ENCODE results near the gene PATJ. TPM values are rescaled to one million over a fixed set of nuclear protein-coding genes. Genes with fewer than 3 reads are reported as not detected.
"Not testable (repeated sequence)": the region's sequence is repeated elsewhere in the genome, so short reads cannot be mapped to it uniquely, and the experiment has no call there.

Gene PATJ
- total RNA-seq, 8 experiments from 2014 or later: 2.7 to 173 (median 22.4) TPM

- in situ Hi-C loops (cut with MboI; ENCODE audit: low pct_unique_long_range_greater_than_20kb in 2 of 9, low sequenced_read_pairs in 9 of 9, unreplicated experiment in 9 of 9): no loop called here
- WGBS, 10 experiments: 37 to 81% (median 62%) methylated on average over 2 to 4 of the region's 4 CpGs
- ATAC-seq (replicated peaks in 6 of 8): no peak
- no peaks in the 10 kb centered on the region for H3K4me1 ChIP-seq (replicated peaks in 1 of 2)
- no peak overlapping the region for H3K27ac ChIP-seq
- no peak overlapping the region for H3K4me3 ChIP-seq
Observed at GRCh38 chr1:61808968-61809367, 66.7 kb downstream of the PATJ start.

GRCh38 chr1:61812916-61813315 lies 70.6 kb downstream of the PATJ start:
- peaks cover 0 to 1% of the 10 kb centered on the region in 2 donors for H3K4me1 ChIP-seq (replicated peaks in 1 of 2)
- in situ Hi-C loops (cut with MboI; ENCODE audit: low pct_unique_long_range_greater_than_20kb in 2 of 9, low sequenced_read_pairs in 9 of 9, unreplicated experiment in 9 of 9): no loop called here
- ATAC-seq (replicated peaks in 6 of 8): no peak
- WGBS, 10 experiments: 0 to 86% (median 50%) methylated on average over 1 of the region's 1 CpG; no CpG with 5 or more reads in 3 of the 10 experiments
- H3K4me3 ChIP-seq: no peak overlapping the region
- no peak overlapping the region for H3K27ac ChIP-seq

GRCh38 chr1:61816191-61816590 lies 73.9 kb downstream of the PATJ start:
- in situ Hi-C loops (cut with MboI; ENCODE audit: low pct_unique_long_range_greater_than_20kb in 2 of 9, low sequenced_read_pairs in 9 of 9, unreplicated experiment in 9 of 9): no loop called here
- 86 to 100% (median 96%) methylated on average over 1 to 3 of the region's 3 CpGs; no CpG with 5 or more reads in 1 of the 10 experiments for WGBS, 10 experiments
- ATAC-seq (replicated peaks in 6 of 8): no peak
- Histone ChIP-seq H3K27ac (no peak overlapping the region), H3K4me1 (replicated peaks in 1 of 2) (peaks cover 8% of the 10 kb centered on the region in 2 donors), H3K4me3 (no peak overlapping the region)

- 82 to 100% (median 100%) methylated on average over 1 of the region's 1 CpG; no CpG with 5 or more reads in 4 of the 10 experiments for WGBS, 10 experiments
- no peak overlapping the region for H3K4me3 ChIP-seq
- in situ Hi-C loops (cut with MboI; ENCODE audit: low pct_unique_long_range_greater_than_20kb in 2 of 9, low sequenced_read_pairs in 9 of 9, unreplicated experiment in 9 of 9): no loop called here
Observed at GRCh38 chr1:61818992-61819391, 76.7 kb downstream of the PATJ start.

GRCh38 chr1:61819421-61819820 lies 77.1 kb downstream of the PATJ start:
- Histone ChIP-seq H3K4me3 (no peak overlapping the region), H3K4me1 (replicated peaks in 1 of 2) (peaks cover 8% of the 10 kb centered on the region in 2 donors), H3K27ac (no peak overlapping the region)
- ATAC-seq (replicated peaks in 6 of 8): no peak
- in situ Hi-C loops (cut with MboI; ENCODE audit: low pct_unique_long_range_greater_than_20kb in 2 of 9, low sequenced_read_pairs in 9 of 9, unreplicated experiment in 9 of 9): no loop called here
- WGBS, 10 experiments: 78 to 100% (median 96%) methylated on average over 1 to 8 of the region's 9 CpGs; no CpG with 5 or more reads in 5 of the 10 experiments

More at GRCh38 chr1:61818992-61819391, 76.7 kb downstream of the PATJ start:
- no peak for ATAC-seq (replicated peaks in 6 of 8)
- H3K27ac ChIP-seq: no peak overlapping the region
- peaks cover 8% of the 10 kb centered on the region in 2 donors for H3K4me1 ChIP-seq (replicated peaks in 1 of 2)

- in situ Hi-C loops (cut with MboI; ENCODE audit: low pct_unique_long_range_greater_than_20kb in 2 of 9, low sequenced_read_pairs in 9 of 9, unreplicated experiment in 9 of 9): no loop called here
- Histone ChIP-seq H3K4me3 (no peak overlapping the region), H3K4me1 (replicated peaks in 1 of 2) (peaks cover 0 to 6% of the 10 kb centered on the region in 2 donors), H3K27ac (no peak overlapping the region)
- WGBS, 10 experiments: 33 to 100% (median 80%) methylated on average over 1 of the region's 1 CpG; no CpG with 5 or more reads in 3 of the 10 experiments
- peak in 1 of 8 experiments; percentile 58 for ATAC-seq (replicated peaks in 6 of 8)
Observed at GRCh38 chr1:61825393-61825792, 83.1 kb downstream of the PATJ start.

- ATAC-seq (replicated peaks in 6 of 8): no peak
- Histone ChIP-seq H3K27ac (no peak overlapping the region), H3K4me1 (replicated peaks in 1 of 2) (peaks cover 0 to 6% of the 10 kb centered on the region in 2 donors), H3K4me3 (no peak overlapping the region)
- in situ Hi-C loops (cut with MboI; ENCODE audit: low pct_unique_long_range_greater_than_20kb in 2 of 9, low sequenced_read_pairs in 9 of 9, unreplicated experiment in 9 of 9): no loop called here
- 33 to 100% (median 83%) methylated on average over 1 to 3 of the region's 3 CpGs; no CpG with 5 or more reads in 1 of the 10 experiments for WGBS, 10 experiments
Observed at GRCh38 chr1:61828805-61829204, 86.5 kb downstream of the PATJ start.

GRCh38 chr1:61836649-61837048 lies 94.4 kb downstream of the PATJ start:
- 20 to 79% (median 52%) methylated on average over 2 to 3 of the region's 3 CpGs for WGBS, 10 experiments
- Histone ChIP-seq H3K4me3 (no peak overlapping the region), H3K27ac (no peak overlapping the region), H3K4me1 (replicated peaks in 1 of 2) (peaks cover 0 to 24% of the 10 kb centered on the region in 2 donors)
- in situ Hi-C loops (cut with MboI; ENCODE audit: low pct_unique_long_range_greater_than_20kb in 2 of 9, low sequenced_read_pairs in 9 of 9, unreplicated experiment in 9 of 9): no loop called here
- no peak for ATAC-seq (replicated peaks in 6 of 8)

- H3K27ac ChIP-seq; H3K4me3 ChIP-seq; in situ Hi-C loops (cut with MboI; ENCODE audit: low pct_unique_long_range_greater_than_20kb in 2 of 9, low sequenced_read_pairs in 9 of 9, unreplicated experiment in 9 of 9): not testable (repeated sequence)
- H3K4me1 ChIP-seq (replicated peaks in 1 of 2): peaks cover 0 to 24% of the 10 kb centered on the region in 2 donors
- WGBS, 10 experiments: 78 to 94% (median 92%) methylated on average over 2 to 6 of the region's 6 CpGs; no CpG with 5 or more reads in 1 of the 10 experiments
- peak in 1 of 8 experiments; percentile 30 for ATAC-seq (replicated peaks in 6 of 8)
Observed at GRCh38 chr1:61837607-61838006, 95.3 kb downstream of the PATJ start.

- WGBS, 10 experiments: 11 to 95% (median 84%) methylated on average over 2 of the region's 2 CpGs
- H3K27ac ChIP-seq: no peak overlapping the region
- in situ Hi-C loops (cut with MboI; ENCODE audit: low pct_unique_long_range_greater_than_20kb in 2 of 9, low sequenced_read_pairs in 9 of 9, unreplicated experiment in 9 of 9): no loop called here
- H3K4me1 ChIP-seq (replicated peaks in 1 of 2): peaks cover 0 to 24% of the 10 kb centered on the region in 2 donors
- peak in 3 of 8 experiments; percentile 72 to 80 (median 77) for ATAC-seq (replicated peaks in 6 of 8)
- H3K4me3 ChIP-seq: no peak overlapping the region
Observed at GRCh38 chr1:61839679-61840078, 97.4 kb downstream of the PATJ start.

- WGBS, 10 experiments: 46 to 100% (median 72%) methylated on average over 1 to 4 of the region's 4 CpGs; no CpG with 5 or more reads in 4 of the 10 experiments
- ATAC-seq (replicated peaks in 6 of 8): no peak
- peaks cover 0 to 24% of the 10 kb centered on the region in 2 donors for H3K4me1 ChIP-seq (replicated peaks in 1 of 2)
- H3K27ac ChIP-seq: no peak overlapping the region
- H3K4me3 ChIP-seq: no peak overlapping the region
- in situ Hi-C loops (cut with MboI; ENCODE audit: low pct_unique_long_range_greater_than_20kb in 2 of 9, low sequenced_read_pairs in 9 of 9, unreplicated experiment in 9 of 9): no loop called here
Observed at GRCh38 chr1:61842036-61842435, 99.8 kb downstream of the PATJ start.

GRCh38 chr1:61842863-61843514 lies 100.7 kb downstream of the PATJ start:
- peaks cover 0 to 24% of the 10 kb centered on the region in 2 donors for H3K4me1 ChIP-seq (replicated peaks in 1 of 2)
- ATAC-seq (replicated peaks in 6 of 8): no peak
- H3K27ac ChIP-seq: no peak overlapping the region
- H3K4me3 ChIP-seq: no peak overlapping the region
- in situ Hi-C loops (cut with MboI; ENCODE audit: low pct_unique_long_range_greater_than_20kb in 2 of 9, low sequenced_read_pairs in 9 of 9, unreplicated experiment in 9 of 9): no loop called here
- WGBS, 10 experiments: 57 to 100% (median 94%) methylated on average over 2 of the region's 2 CpGs; no CpG with 5 or more reads in 3 of the 10 experiments

GRCh38 chr1:61844006-61844405 lies 101.7 kb downstream of the PATJ start:
- WGBS, 10 experiments: 89 to 100% (median 100%) methylated on average over 1 of the region's 1 CpG; no CpG with 5 or more reads in 3 of the 10 experiments
- Histone ChIP-seq H3K27ac (no peak overlapping the region), H3K4me1 (replicated peaks in 1 of 2) (peaks cover 0 to 20% of the 10 kb centered on the region in 2 donors), H3K4me3 (no peak overlapping the region)
- ATAC-seq (replicated peaks in 6 of 8): no peak
- in situ Hi-C loops (cut with MboI; ENCODE audit: low pct_unique_long_range_greater_than_20kb in 2 of 9, low sequenced_read_pairs in 9 of 9, unreplicated experiment in 9 of 9): no loop called here

All from motor neuron (in vitro differentiated cells).